Lung (tissue), 12 donors: Measurements from ENCODE around the gene MAP7. TPM values are rescaled to one million over a fixed set of nuclear protein-coding genes. Genes with fewer than 3 reads are reported as not detected.

Experiments used
- ATAC-seq: fragments of 200-7000 bp; cut with Tn5 transposase; one replicate; pipeline ENCODE4 v1.9.1; 2020; ENCODE audit warnings: moderate number of reproducible peaks; ENCODE audit not compliant: insufficient read depth, low FRiP score
- DNase-seq, 3 donors: peaks; one replicate each; pipeline ENCODE4 v3.0.0-alpha.2; 2013 to 2017
- H3K27ac ChIP-seq, 2 donors: one replicate each; pipeline ENCODE4 v1.5.1; 2013; ENCODE audit warnings: mild to moderate bottlenecking in 2 of 2, moderate library complexity in 2 of 2, control low read depth in 1 of 2, inconsistent platforms in 1 of 2, low read depth in 1 of 2, low read length in 1 of 2
- H3K27me3 ChIP-seq, 3 donors: one replicate each; pipeline ENCODE4 v1.5.1; 2013; ENCODE audit warnings: low read length in 2 of 3; ENCODE audit not compliant: control insufficient read depth in 3 of 3, insufficient read depth in 3 of 3
- H3K36me3 ChIP-seq, 4 donors: one replicate each; pipeline ENCODE4 v1.5.1; 2013; ENCODE audit warnings: low read length in 4 of 4, mild to moderate bottlenecking in 1 of 4, moderate library complexity in 1 of 4; ENCODE audit not compliant: control insufficient read depth in 4 of 4, insufficient read depth in 4 of 4
- H3K4me1 ChIP-seq, 5 donors: one replicate each; pipeline ENCODE4 v1.5.1; 2013; ENCODE audit warnings: low read length in 5 of 5, mild to moderate bottlenecking in 2 of 5, moderate library complexity in 1 of 5; ENCODE audit not compliant: control insufficient read depth in 5 of 5, insufficient read depth in 5 of 5
- H3K4me3 ChIP-seq: one replicate; pipeline ENCODE4 v1.5.1; 2013; ENCODE audit warnings: mild to moderate bottlenecking, control low read depth, moderate library complexity
- H3K9ac ChIP-seq, 2 donors: one replicate each; pipeline ENCODE4 v1.5.1; 2013; ENCODE audit warnings: low read length in 2 of 2, control low read depth in 1 of 2; ENCODE audit not compliant: insufficient read depth in 1 of 2
- H3K9me3 ChIP-seq, 4 donors: one replicate each; pipeline ENCODE4 v1.5.1; 2013; ENCODE audit warnings: low read length in 3 of 4, mild to moderate bottlenecking in 1 of 4, moderate library complexity in 1 of 4; ENCODE audit not compliant: control insufficient read depth in 4 of 4, insufficient read depth in 3 of 4
- CTCF ChIP-seq: IDR thresholded peaks from 2 replicates; pipeline ENCODE4 v1.5.1; 2012; ENCODE audit warnings: mild to moderate bottlenecking; ENCODE audit errors: control extremely low read depth, extremely low read depth
- WGBS, 2 donors: extraction: QIAGEN DNeasy Blood & Tissue Kit; methylation state at CpG; one replicate each; pipeline ENCODE4 v1.1.7; 2013; 5-methylcytosine and 5-hydroxymethylcytosine counted together
- polyA plus RNA-seq, 2 donors: library from polyadenylated mRNA; stranded (reverse); fragments of 200-250 nt; gene quantifications; one replicate each; pipeline ENCODE4 v1.2.1, GENCODE V29; 2013
- total RNA-seq, 2 donors: library from RNA; depleted of rRNA in 1 of 2; stranded (reverse); fragments of >200 nt in 1 of 2; gene quantifications; one replicate each; pipeline ENCODE4 v1.2.1, GENCODE V29; 2014 to 2021
- donor health status: control.
- donor health status: control.
- donor health status: Bipolar disorder and iron deficiency.
- donor health status: healthy.
- donor health status: DM: yes; HTN: yes; CAD: no.

MAP7 gene
- total and polyA plus RNA-seq, 4 donors, result 8.4 to 23.4 (median 12.3) TPM

DNA sequence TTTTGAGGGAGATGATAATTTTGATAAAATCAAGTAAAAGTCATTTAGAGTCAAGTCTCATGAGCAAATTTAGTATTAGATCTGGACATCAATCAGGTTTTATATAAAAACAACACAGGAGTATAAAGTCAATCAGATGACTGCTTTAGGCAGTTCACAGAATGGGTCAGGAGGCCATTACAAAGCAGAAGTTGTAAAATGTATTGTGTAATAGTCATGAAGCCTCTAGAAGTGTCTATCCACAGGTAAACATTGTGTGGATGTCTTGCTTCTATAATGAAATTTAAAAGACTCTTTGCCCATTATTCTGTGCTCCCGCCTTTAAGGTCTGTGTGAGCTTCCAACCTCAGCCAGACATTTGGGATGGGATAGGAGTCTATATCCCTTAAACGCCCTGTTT, 28.8 kb downstream of the MAP7 start:
- Histone ChIP-seq H3K9ac (no peak overlapping the region), H3K27me3 (no peaks in the 10 kb centered on the region), H3K27ac (no peak overlapping the region), H3K36me3 (no peaks in the 10 kb centered on the region), H3K9me3 (peaks cover 0 to 1% (median 0%) of the 10 kb centered on the region in 4 donors), H3K4me1 (peaks cover 0 to 5% (median 0%) of the 10 kb centered on the region in 5 donors), H3K4me3 (no peak overlapping the region)
- ATAC-seq (no peak), DNase-seq (no peak)
- no peak for TF ChIP-seq CTCF
- WGBS, 2 donors, result 81 to 90% methylated on average over 2 of the region's 2 CpGs

DNA sequence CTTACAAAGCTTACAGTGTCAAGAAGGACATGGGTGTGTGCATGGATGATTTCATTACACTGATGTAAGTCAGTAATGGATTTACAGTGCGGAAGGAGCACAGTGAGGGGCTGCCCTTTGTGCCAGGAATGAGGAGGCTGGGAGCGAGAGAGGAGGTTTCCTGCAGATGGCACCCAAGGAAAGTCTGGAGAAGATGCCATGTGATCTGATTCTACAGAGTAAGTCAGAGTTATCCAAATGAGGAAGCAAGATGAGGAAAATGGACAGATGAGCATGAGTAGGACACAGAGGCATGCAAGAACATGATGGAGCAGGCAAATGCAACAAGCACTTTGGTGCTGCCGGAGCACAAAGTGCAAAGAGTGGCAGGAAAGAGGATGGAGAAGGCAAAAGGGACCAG, 29.7 kb downstream of the MAP7 start:
- Histone ChIP-seq H3K27ac (no peak overlapping the region), H3K4me3 (no peak overlapping the region), H3K4me1 (peaks cover 0 to 5% (median 0%) of the 10 kb centered on the region in 5 donors), H3K9me3 (no peaks in the 10 kb centered on the region), H3K27me3 (no peaks in the 10 kb centered on the region), H3K9ac (no peak overlapping the region), H3K36me3 (no peaks in the 10 kb centered on the region)
- DNase-seq (no peak), ATAC-seq (no peak)
- no peak for TF ChIP-seq CTCF
- 91 to 95% methylated on average over 3 of the region's 3 CpGs for WGBS, 2 donors

DNA sequence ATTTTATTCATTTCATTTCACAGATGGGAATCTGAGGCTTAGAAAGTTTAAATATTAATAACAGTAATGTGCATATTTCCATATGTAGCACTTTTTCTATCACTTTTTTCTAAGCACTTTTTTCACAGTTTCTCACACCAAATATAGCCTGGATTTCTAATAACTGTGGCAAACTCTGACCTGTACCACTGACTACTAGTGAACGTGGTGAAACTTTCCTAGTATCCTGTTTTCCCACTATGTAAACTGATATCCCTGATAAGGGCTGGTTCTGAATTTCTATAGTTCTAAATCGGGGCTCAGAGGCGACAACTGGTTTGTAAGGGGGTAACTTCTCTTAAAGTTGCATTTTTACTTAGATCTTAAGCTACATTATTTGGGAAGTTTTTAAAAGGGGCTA, 32.6 kb downstream of the MAP7 start:
- H3K9me3 ChIP-seq, result no peaks in the 10 kb centered on the region
- H3K4me1 ChIP-seq, result peaks cover 0 to 5% (median 0%) of the 10 kb centered on the region in 5 donors
- H3K9ac ChIP-seq, result no peak overlapping the region
- DNase-seq (no peak), ATAC-seq (no peak)
- H3K4me3 ChIP-seq, result no peak overlapping the region
- no peak overlapping the region for H3K27ac ChIP-seq
- H3K36me3 ChIP-seq, result no peaks in the 10 kb centered on the region
- no peaks in the 10 kb centered on the region for H3K27me3 ChIP-seq
- no peak for TF ChIP-seq CTCF
- WGBS, 2 donors, result 73 to 84% methylated on average over 3 of the region's 3 CpGs

DNA sequence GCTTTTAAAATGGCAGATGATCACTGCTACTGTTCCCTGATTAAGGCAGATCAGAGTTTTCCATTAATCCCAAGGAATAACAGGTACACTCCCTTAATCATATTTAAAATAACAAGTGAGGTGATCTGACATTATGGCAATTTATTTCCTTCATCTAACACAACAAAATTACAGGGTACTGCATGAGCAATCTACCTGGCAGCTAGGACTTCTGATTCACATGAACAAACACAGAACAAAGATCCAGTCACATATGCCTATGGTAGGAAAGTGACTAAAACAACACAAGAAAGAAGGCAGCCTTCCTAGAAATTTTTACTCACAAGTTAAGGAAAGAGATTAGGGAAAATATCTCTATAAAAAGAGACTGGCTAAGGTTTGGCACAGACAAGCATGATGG, 33.2 kb downstream of the MAP7 start:
- no peaks in the 10 kb centered on the region for H3K27me3 ChIP-seq
- no peak overlapping the region for H3K27ac ChIP-seq
- H3K4me3 ChIP-seq, result no peak overlapping the region
- no peak overlapping the region for H3K9ac ChIP-seq
- H3K9me3 ChIP-seq, result no peaks in the 10 kb centered on the region
- no peak for ATAC-seq
- DNase-seq, result no peak
- no peak for TF ChIP-seq CTCF
- peaks cover 0 to 5% (median 0%) of the 10 kb centered on the region in 5 donors for H3K4me1 ChIP-seq
- no peaks in the 10 kb centered on the region for H3K36me3 ChIP-seq
